H1 (cell line): ENCODE results near the gene AGPAT2. TPM values are rescaled to one million over a fixed set of nuclear protein-coding genes. Genes with fewer than 3 reads are reported as not detected.

Experiments
- CBX8 ChIP-seq: fragments of 300-800, 300-1000 bp; sonication (generic); IDR thresholded peaks from 2 replicates; pipeline ENCODE4 v1.7.1; 2016; ENCODE audit warnings: low read depth, low read length, borderline replicate concordance
- POLR2AphosphoS5 ChIP-seq: IDR thresholded peaks from 2 replicates; pipeline ENCODE4 v1.6.1; 2011; ENCODE audit warnings: low read depth, low read length
- RFX5 ChIP-seq: IDR thresholded peaks from 2 replicates; pipeline ENCODE4 v1.6.1; 2011; ENCODE audit warnings: low read depth, low read length, improper control_type of control experiment, borderline replicate concordance
- polyA plus RNA-seq, 7 experiments: library from polyadenylated mRNA; depleted of rRNA in 3 of 7; stranded (reverse) in 5 of 7; unstranded in 2 of 7; fragments of >200 nt in 5 of 7; fragments of 200-250 nt in 2 of 7; gene quantifications; 1 replicate in 5 of 7; 2 replicates in 1 of 7; 4 replicates in 1 of 7; pipeline versions ENCODE4 v1.2.1 to v1.2.3, GENCODE V29; 2011 to 2013; ENCODE audit warnings: missing spikeins in 2 of 7, mixed read lengths in 2 of 7
- total RNA-seq: library from RNA; stranded (reverse); fragmentation: NEBNext Ultra II Directional; extraction: Animal tissue kit (Norgen Biotek cat#: 25700); gene quantifications from 2 replicates; pipeline ENCODE4 v1.2.1, GENCODE V29; 2021

Gene AGPAT2
- total and polyA plus RNA-seq, 2 of the 8 experiments (the other 6 are each of a cell fraction or from before 2014, with no cell fraction given), result 31.6 to 37.6 TPM

DNA sequence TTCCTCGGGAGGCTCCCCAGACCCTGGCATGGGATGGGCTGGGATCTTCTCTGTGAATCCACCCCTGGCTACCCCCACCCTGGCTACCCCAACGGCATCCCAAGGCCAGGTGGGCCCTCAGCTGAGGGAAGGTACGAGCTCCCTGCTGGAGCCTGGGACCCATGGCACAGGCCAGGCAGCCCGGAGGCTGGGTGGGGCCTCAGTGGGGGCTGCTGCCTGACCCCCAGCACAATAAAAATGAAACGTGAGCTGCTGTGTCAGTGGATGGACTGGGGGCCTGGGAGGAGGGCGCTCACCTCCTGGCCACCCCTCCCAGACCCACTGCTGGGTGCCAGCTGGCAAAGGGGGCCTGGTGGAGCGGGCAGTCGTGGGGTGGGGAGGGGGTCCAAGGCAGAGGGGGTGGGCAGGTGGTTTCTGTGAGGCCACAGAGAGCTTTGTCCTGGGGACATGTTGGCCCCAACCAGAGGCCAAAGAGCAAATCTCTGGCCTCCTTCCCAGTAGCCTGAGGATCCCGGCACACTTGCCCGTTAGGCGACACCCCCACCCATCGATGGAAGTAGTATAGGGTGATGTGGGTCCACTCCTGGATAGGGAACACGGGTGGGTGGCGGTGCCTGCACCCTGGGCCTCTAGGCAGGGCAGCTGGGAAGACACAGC lies 14.7 kb downstream of the AGPAT2 start (continued):
- no peak for TF ChIP-seq CBX8
- TF ChIP-seq POLR2AphosphoS5, result no peak
- TF ChIP-seq RFX5, result no peak
- TF ChIP-seq, all 59 proteins: peak for 0
